Smooth muscle cell (in vitro differentiated cells): ENCODE measurements around the gene FAM193A. TPM values are rescaled to one million over a fixed set of nuclear protein-coding genes. Genes with fewer than 3 reads are reported as not detected.

Source experiments
- DNase-seq: peaks from one replicate; lab custom pipeline; 2025; ENCODE audit not compliant: unreplicated experiment; lab: John Stamatoyannopoulos, UW
- H2AFZ ChIP-seq: fragments of 200-600 bp; sonication (generic); 2 replicates; pipeline ENCODE4 v1.6.0; 2016; ENCODE audit warnings: antibody characterized with exemption, low read depth, mild to moderate bottlenecking
- H3F3A ChIP-seq: fragments of 200-600 bp; sonication (generic); 2 replicates; pipeline ENCODE4 v1.6.0; 2017; ENCODE audit warnings: antibody characterized with exemption, low read depth
- H3K27ac ChIP-seq: fragments of 200-600 bp; sonication (generic); 2 replicates; pipeline ENCODE4 v1.5.1; 2016; ENCODE audit warnings: low read depth, mild to moderate bottlenecking
- H3K27me3 ChIP-seq: fragments of 200-600 bp; sonication (generic); 2 replicates; pipeline ENCODE4 v1.6.1; 2016; ENCODE audit warnings: low read depth, mild to moderate bottlenecking
- H3K36me3 ChIP-seq: fragments of 200-600 bp; sonication (generic); 2 replicates; pipeline ENCODE4 v1.5.1; 2016; ENCODE audit warnings: low read depth
- H3K4me1 ChIP-seq: fragments of 200-600 bp; sonication (generic); 2 replicates; pipeline ENCODE4 v1.5.1; 2016; ENCODE audit warnings: low read depth
- H3K4me2 ChIP-seq: fragments of 200-600 bp; sonication (generic); 2 replicates; pipeline ENCODE4 v1.6.0; 2016; ENCODE audit warnings: mild to moderate bottlenecking
- H3K4me3 ChIP-seq: fragments of 200-600 bp; sonication (generic); 2 replicates; pipeline ENCODE4 v1.5.1; 2016; ENCODE audit warnings: mild to moderate bottlenecking
- H3K79me2 ChIP-seq: fragments of 200-600 bp; sonication (generic); 2 replicates; pipeline ENCODE4 v1.6.0; 2016; ENCODE audit warnings: low read depth, mild to moderate bottlenecking
- H3K9ac ChIP-seq: fragments of 200-600 bp; sonication (generic); 2 replicates; pipeline ENCODE4 v1.6.0; 2016; ENCODE audit warnings: low read depth
- H3K9me3 ChIP-seq: fragments of 200-600 bp; sonication (generic); replicated peaks from 2 replicates; pipeline ENCODE4 v1.5.1; 2016; ENCODE audit warnings: low read depth
- H4K20me1 ChIP-seq: fragments of 200-600 bp; sonication (generic); 2 replicates; pipeline ENCODE4 v1.6.0; 2016; ENCODE audit warnings: low read depth
- CTCF ChIP-seq: fragments of 200-600 bp; sonication (generic); IDR thresholded peaks from 2 replicates; pipeline ENCODE4 v1.5.1; 2017; ENCODE audit warnings: borderline replicate concordance, mild to moderate bottlenecking, antibody characterized with exemption; ENCODE audit not compliant: insufficient read depth, poor library complexity, severe bottlenecking
- WGBS: methylation state at CpG from one replicate; pipeline ENCODE4 v1.1.7; 2016; ENCODE audit warnings: low lambda C conversion rate; 5-methylcytosine and 5-hydroxymethylcytosine counted together
- polyA plus RNA-seq: library from polyadenylated mRNA; unstranded; fragments of >200 nt; fragmentation: Nextera tagmentation; extraction: Ambion mirVana; gene quantifications from 2 replicates; pipeline ENCODE4 v1.2.1, GENCODE V29; 2016
- total RNA-seq: library from RNA; depleted of rRNA; stranded (reverse); fragments of >200 nt; gene quantifications from 2 replicates; pipeline ENCODE4 v1.2.3, GENCODE V29; 2014

FAM193A gene
- total and polyA plus RNA-seq, 2 experiments from 2014 or later = 8.3 to 12.2 TPM

- Histone ChIP-seq H4K20me1 (peaks cover 98% of the 10 kb centered on the region), H3K27me3 (no peaks in the 10 kb centered on the region)
Measured at GRCh38 chr4:2494992-2495391, 41.5 kb upstream of the FAM193A start.

GRCh38 chr4:2497324-2497723, 39.1 kb upstream of the FAM193A start:
- Histone ChIP-seq H3F3A (no peaks in the 10 kb centered on the region), H3K27ac (no peak overlapping the region), H3K4me1 (no peaks in the 10 kb centered on the region), H3K4me2 (no peak overlapping the region), H4K20me1 (peaks cover 98% of the 10 kb centered on the region), H3K36me3 (peaks cover 14% of the 10 kb centered on the region), H3K4me3 (no peak overlapping the region), H3K27me3 (no peaks in the 10 kb centered on the region), H3K79me2 (peaks cover 44% of the 10 kb centered on the region), H2AFZ (no peak overlapping the region), H3K9ac (no peak overlapping the region), H3K9me3 (no peaks in the 10 kb centered on the region)
- 92% methylated on average over 4 of the region's 4 CpGs for WGBS
- no peak for TF ChIP-seq CTCF
- DNase-seq = no peak

More at GRCh38 chr4:2494992-2495391, 41.5 kb upstream of the FAM193A start:
- Histone ChIP-seq H3F3A (no peaks in the 10 kb centered on the region), H3K36me3 (peaks cover 14% of the 10 kb centered on the region), H2AFZ (no peak overlapping the region), H3K27ac (no peak overlapping the region), H3K4me2 (no peak overlapping the region), H3K9ac (no peak overlapping the region), H3K79me2 (peaks cover 57% of the 10 kb centered on the region), H3K9me3 (no peaks in the 10 kb centered on the region), H3K4me1 (no peaks in the 10 kb centered on the region), H3K4me3 (no peak overlapping the region)
- TF ChIP-seq CTCF = no peak
- DNase-seq = no peak
- WGBS = 100% methylated on average over 3 of the region's 3 CpGs

- TF ChIP-seq CTCF = no peak
- Histone ChIP-seq H3K4me1 (no peaks in the 10 kb centered on the region), H4K20me1 (peaks cover 96% of the 10 kb centered on the region), H3K9ac (no peak overlapping the region), H2AFZ (no peak overlapping the region), H3K27me3 (no peaks in the 10 kb centered on the region), H3K4me3 (no peak overlapping the region), H3K79me2 (peaks cover 38% of the 10 kb centered on the region), H3K27ac (no peak overlapping the region), H3K9me3 (no peaks in the 10 kb centered on the region), H3K4me2 (no peak overlapping the region), H3K36me3 (peaks cover 14% of the 10 kb centered on the region), H3F3A (no peaks in the 10 kb centered on the region)
- WGBS = 94% methylated on average over 9 of the region's 9 CpGs
- DNase-seq = no peak
Measured at GRCh38 chr4:2497931-2498330, 38.5 kb upstream of the FAM193A start.

- Histone ChIP-seq H3K4me3 (no peak overlapping the region), H3K27ac (no peak overlapping the region), H3K79me2 (peaks cover 27% of the 10 kb centered on the region), H3F3A (no peaks in the 10 kb centered on the region), H3K36me3 (peaks cover 14% of the 10 kb centered on the region), H3K9ac (no peak overlapping the region), H3K27me3 (no peaks in the 10 kb centered on the region), H3K4me1 (no peaks in the 10 kb centered on the region), H3K4me2 (no peak overlapping the region), H2AFZ (no peak overlapping the region), H4K20me1 (peaks cover 94% of the 10 kb centered on the region), H3K9me3 (no peaks in the 10 kb centered on the region)
- no peak for DNase-seq
- TF ChIP-seq CTCF = no peak
- 81% methylated on average over 2 of the region's 2 CpGs for WGBS
Measured at GRCh38 chr4:2500547-2500946, 35.9 kb upstream of the FAM193A start.
